HS-27A (cell line): ENCODE results near the gene TMEM248.
"Not testable (repeated sequence)": the region's sequence is repeated elsewhere in the genome, so short reads cannot be mapped to it uniquely, and the experiment has no call there.

Source experiments
- DNase-seq: peaks from one replicate; pipeline ENCODE4 v3.0.0-alpha.2; 2012; ENCODE audit warnings: low read depth, missing footprints

The TMEM248 gene

GRCh38 chr7:66920769-66921395 lies at the start of gene TMEM248:
TMEM248 (plus strand) TSS chr7:66921225; CDS start chr7:66941866, 20,641 bp downstream.
- DNase-seq, result peak; percentile 50

- DNase-seq, result no peak
Measured at GRCh38 chr7:66873476-66873875, 47.5 kb upstream of the TMEM248 start.

GRCh38 chr7:66877577-66878300 lies 43.3 kb upstream of the TMEM248 start:
- DNase-seq, result no peak

- DNase-seq, result not testable (repeated sequence)
Measured at GRCh38 chr7:66878301-66878685, 42.7 kb upstream of the TMEM248 start.

GRCh38 chr7:66880053-66880452 lies 41.0 kb upstream of the TMEM248 start:
- no peak for DNase-seq

- not testable (repeated sequence) for DNase-seq
Measured at GRCh38 chr7:66880577-66880976, 40.4 kb upstream of the TMEM248 start.

GRCh38 chr7:66883716-66884115 lies 37.3 kb upstream of the TMEM248 start:
- DNase-seq, result no peak

- DNase-seq, result peak; percentile 4
Measured at GRCh38 chr7:66884556-66884955, 36.5 kb upstream of the TMEM248 start.

- no peak for DNase-seq
Measured at GRCh38 chr7:66886152-66886551, 34.9 kb upstream of the TMEM248 start.

- not testable (repeated sequence) for DNase-seq
Measured at GRCh38 chr7:66888223-66888622, 32.8 kb upstream of the TMEM248 start.

GRCh38 chr7:66894463-66895080 lies 26.5 kb upstream of the TMEM248 start:
- no peak for DNase-seq

GRCh38 chr7:66896441-66896840 lies 24.6 kb upstream of the TMEM248 start:
- DNase-seq, result no peak

- no peak for DNase-seq
Measured at GRCh38 chr7:66899552-66900280, 21.3 kb upstream of the TMEM248 start.

GRCh38 chr7:66901941-66902843 lies 18.8 kb upstream of the TMEM248 start:
- DNase-seq, result no peak

- DNase-seq, result no peak
Measured at GRCh38 chr7:66902844-66903180, 18.2 kb upstream of the TMEM248 start.

- no peak for DNase-seq
Measured at GRCh38 chr7:66903360-66904062, 17.5 kb upstream of the TMEM248 start.

- DNase-seq, result no peak
Measured at GRCh38 chr7:66904063-66904593, 16.9 kb upstream of the TMEM248 start.

- DNase-seq, result no peak
Measured at GRCh38 chr7:66905278-66905677, 15.7 kb upstream of the TMEM248 start.

GRCh38 chr7:66905689-66906088 lies 15.3 kb upstream of the TMEM248 start:
- no peak for DNase-seq

- DNase-seq, result no peak
Measured at GRCh38 chr7:66907731-66908130, 13.3 kb upstream of the TMEM248 start.

GRCh38 chr7:66908598-66908997 lies 12.4 kb upstream of the TMEM248 start:
- not testable (repeated sequence) for DNase-seq
